ENCODE results near the gene FOXJ3. TPM values are rescaled to one million over a fixed set of nuclear protein-coding genes. Genes with fewer than 3 reads are reported as not detected.

Gene FOXJ3
- total and polyA plus RNA-seq, 2 of the 13 experiments (the other 11 are each of a cell fraction or from before 2014, with no cell fraction given): 16.6 to 48.5 TPM

DNA sequence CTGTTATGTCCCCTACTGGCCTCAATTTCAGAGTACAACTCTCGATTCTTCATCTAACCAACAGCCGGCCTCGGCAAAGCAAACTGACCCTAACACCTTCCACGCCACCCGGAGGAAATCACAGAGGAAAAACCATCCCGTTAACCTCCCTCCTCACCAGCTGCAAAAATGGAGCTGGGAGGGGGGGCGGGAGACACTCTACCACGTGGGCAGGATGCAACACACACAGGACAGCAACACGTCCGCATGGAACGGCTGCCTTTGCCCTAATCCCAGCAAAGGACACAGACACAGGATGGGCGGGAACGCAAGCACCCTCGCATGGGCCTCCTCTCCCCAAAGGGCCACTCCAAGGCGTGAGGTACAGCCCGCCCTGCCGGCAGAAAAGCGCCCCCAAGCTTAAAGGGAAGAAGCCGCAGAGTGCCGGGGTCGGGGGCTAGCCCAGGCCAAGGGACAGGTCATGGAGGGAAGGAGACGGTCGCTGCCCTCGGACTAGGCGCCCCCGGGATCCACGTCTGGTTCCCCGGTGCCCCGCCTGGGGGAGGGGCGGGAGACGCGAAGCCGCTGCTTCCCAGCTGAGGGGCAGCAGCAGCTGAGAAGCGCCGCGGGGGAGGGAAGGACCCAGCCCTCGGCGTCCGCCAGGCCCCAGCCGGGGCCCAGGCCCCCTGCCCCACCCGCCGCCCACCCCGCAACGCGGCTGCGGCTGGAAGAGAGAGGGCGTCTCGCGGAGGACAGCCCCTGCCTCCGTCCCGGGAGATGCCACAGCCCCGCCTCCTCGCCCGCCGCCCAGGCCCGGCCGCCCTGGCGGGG lies 590 bp downstream of the FOXJ3 start (continued):
- TF ChIP-seq ZFP82 (CRISPR knock-in tag; IDR thresholded peaks at IDR 0.05; ENCODE audit: borderline replicate concordance) (peak; percentile 23; the same call in 1 of the 2 replicates), ZNF670 (CRISPR knock-in tag; IDR thresholded peaks at IDR 0.05; ENCODE audit: borderline replicate concordance) (0 out of 2 replicates have a peak, but pooled peaks have one; percentile 13), YY1 (IDR thresholded peaks at IDR 0.05; ENCODE audit: insufficient read depth, insufficient replicate concordance, low read depth, low read length) (peak; percentile 13), POGZ (CRISPR knock-in tag; IDR thresholded peaks at IDR 0.05) (peak; percentile 37; the same call in 1 of the 2 replicates), ZMYM4 (CRISPR knock-in tag; IDR thresholded peaks at IDR 0.05) (no peak), ZSCAN22 (CRISPR knock-in tag; IDR thresholded peaks at IDR 0.05) (peak; percentile 96), NKX3-1 (CRISPR knock-in tag; IDR thresholded peaks at IDR 0.05) (0 out of 2 replicates have a peak, but pooled peaks have one; percentile 49), YEATS2 (CRISPR knock-in tag; IDR thresholded peaks at IDR 0.05; ENCODE audit: borderline replicate concordance) (no peak; the same call in 1 of the 2 replicates), CAMTA2 (CRISPR knock-in tag; IDR thresholded peaks at IDR 0.05; ENCODE audit: borderline replicate concordance) (0 out of 2 replicates have a peak, but pooled peaks have one; percentile 48), SRY (CRISPR knock-in tag; IDR thresholded peaks at IDR 0.05) (peak; percentile 13; the same call in 1 of the 2 replicates), ARNTL (CRISPR knock-in tag; IDR thresholded peaks at IDR 0.05) (peak; percentile 68), MIXL1 (CRISPR knock-in tag; IDR thresholded peaks at IDR 0.05) (peak; percentile 17; the same call in 1 of the 2 replicates), POLR2AphosphoS5 (IDR thresholded peaks at IDR 0.05; ENCODE audit: low read depth, low read length) (peak; percentile 42; the same call in 1 of the 2 replicates), KAT8 (CRISPR knock-in tag; IDR thresholded peaks at IDR 0.05) (0 out of 2 replicates have a peak, but pooled peaks have one; percentile 14), NCOA2 (CRISPR knock-in tag; IDR thresholded peaks at IDR 0.05) (peak; percentile 25; the same call in 1 of the 2 replicates), MIER2 (CRISPR knock-in tag; IDR thresholded peaks at IDR 0.05) (0 out of 2 replicates have a peak, but pooled peaks have one; percentile 1), CBX2 (IDR thresholded peaks at IDR 0.05; ENCODE audit: low read depth, low read length) (no peak), CBX2 (CRISPR knock-in tag; IDR thresholded peaks at IDR 0.05; ENCODE audit: low read depth) (no peak), TEAD3 (CRISPR knock-in tag; optimal IDR thresholded peaks at IDR 0.05; ENCODE audit: borderline replicate concordance) (peak; percentile 10), ATF7 (IDR thresholded peaks at IDR 0.05) (no peak), ATF7 (CRISPR knock-in tag; IDR thresholded peaks at IDR 0.05) (0 out of 2 replicates have a peak, but pooled peaks have one; percentile 27)
- TF ChIP-seq, protein P1, sequence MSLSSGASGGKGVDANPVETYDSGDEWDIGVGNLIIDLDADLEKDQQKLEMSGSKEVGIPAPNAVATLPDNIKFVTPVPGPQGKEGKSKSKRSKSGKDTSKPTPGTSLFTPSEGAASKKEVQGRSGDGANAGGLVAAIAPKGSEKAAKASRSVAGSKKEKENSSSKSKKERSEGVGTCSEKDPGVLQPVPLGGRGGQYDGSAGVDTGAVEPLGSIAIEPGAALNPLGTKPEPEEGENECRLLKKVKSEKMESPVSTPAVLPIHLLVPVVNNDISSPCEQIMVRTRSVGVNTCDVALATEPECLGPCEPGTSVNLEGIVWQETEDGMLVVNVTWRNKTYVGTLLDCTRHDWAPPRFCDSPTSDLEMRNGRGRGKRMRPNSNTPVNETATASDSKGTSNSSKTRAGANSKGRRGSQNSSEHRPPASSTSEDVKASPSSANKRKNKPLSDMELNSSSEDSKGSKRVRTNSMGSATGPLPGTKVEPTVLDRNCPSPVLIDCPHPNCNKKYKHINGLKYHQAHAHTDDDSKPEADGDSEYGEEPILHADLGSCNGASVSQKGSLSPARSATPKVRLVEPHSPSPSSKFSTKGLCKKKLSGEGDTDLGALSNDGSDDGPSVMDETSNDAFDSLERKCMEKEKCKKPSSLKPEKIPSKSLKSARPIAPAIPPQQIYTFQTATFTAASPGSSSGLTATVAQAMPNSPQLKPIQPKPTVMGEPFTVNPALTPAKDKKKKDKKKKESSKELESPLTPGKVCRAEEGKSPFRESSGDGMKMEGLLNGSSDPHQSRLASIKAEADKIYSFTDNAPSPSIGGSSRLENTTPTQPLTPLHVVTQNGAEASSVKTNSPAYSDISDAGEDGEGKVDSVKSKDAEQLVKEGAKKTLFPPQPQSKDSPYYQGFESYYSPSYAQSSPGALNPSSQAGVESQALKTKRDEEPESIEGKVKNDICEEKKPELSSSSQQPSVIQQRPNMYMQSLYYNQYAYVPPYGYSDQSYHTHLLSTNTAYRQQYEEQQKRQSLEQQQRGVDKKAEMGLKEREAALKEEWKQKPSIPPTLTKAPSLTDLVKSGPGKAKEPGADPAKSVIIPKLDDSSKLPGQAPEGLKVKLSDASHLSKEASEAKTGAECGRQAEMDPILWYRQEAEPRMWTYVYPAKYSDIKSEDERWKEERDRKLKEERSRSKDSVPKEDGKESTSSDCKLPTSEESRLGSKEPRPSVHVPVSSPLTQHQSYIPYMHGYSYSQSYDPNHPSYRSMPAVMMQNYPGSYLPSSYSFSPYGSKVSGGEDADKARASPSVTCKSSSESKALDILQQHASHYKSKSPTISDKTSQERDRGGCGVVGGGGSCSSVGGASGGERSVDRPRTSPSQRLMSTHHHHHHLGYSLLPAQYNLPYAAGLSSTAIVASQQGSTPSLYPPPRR (CRISPR knock-in tag; IDR thresholded peaks at IDR 0.05; ENCODE audit: borderline replicate concordance): peak; percentile 70; the same call in 1 of the 2 replicates
- TF ChIP-seq, protein P2, sequence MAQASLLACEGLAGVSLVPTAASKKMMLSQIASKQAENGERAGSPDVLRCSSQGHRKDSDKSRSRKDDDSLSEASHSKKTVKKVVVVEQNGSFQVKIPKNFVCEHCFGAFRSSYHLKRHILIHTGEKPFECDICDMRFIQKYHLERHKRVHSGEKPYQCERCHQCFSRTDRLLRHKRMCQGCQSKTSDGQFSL (CRISPR knock-in tag; IDR thresholded peaks at IDR 0.05): peak; percentile 79
- TF ChIP-seq, protein P3, sequence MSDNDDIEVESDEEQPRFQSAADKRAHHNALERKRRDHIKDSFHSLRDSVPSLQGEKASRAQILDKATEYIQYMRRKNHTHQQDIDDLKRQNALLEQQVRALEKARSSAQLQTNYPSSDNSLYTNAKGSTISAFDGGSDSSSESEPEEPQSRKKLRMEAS (IDR thresholded peaks at IDR 0.05): peak; percentile 91
- TF ChIP-seq, protein P4, sequence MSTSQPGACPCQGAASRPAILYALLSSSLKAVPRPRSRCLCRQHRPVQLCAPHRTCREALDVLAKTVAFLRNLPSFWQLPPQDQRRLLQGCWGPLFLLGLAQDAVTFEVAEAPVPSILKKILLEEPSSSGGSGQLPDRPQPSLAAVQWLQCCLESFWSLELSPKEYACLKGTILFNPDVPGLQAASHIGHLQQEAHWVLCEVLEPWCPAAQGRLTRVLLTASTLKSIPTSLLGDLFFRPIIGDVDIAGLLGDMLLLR (CRISPR knock-in tag; IDR thresholded peaks at IDR 0.05): peak; percentile 47
